HEK293T (cell line): ENCODE results near the gene SMPX.
A peak's percentile ranks its signal among the peaks of the same experiment; 100 is the strongest.

ENCODE experiments used
- CTCF ChIA-PET: fragments of 350-600 bp; formaldehyde crosslinking; extraction: SDS; loops from one replicate; lab custom pipeline; 2021; ENCODE audit warnings: antibody characterized with exemption, inconsistent platforms; lab: Yijun Ruan, JAX
- POLR2A ChIA-PET: fragments of 350-600 bp; formaldehyde crosslinking; extraction: SDS; loops from one replicate; lab custom pipeline; 2020; ENCODE audit warnings: antibody characterized with exemption, inconsistent platforms; lab: Yijun Ruan, JAX
- DNase-seq: peaks from one replicate; pipeline ENCODE4 v3.0.0; 2012; ENCODE audit warnings: mixed read lengths; ENCODE audit errors: extremely low spot score
- ARNT ChIP-seq: fragments of 450-650 bp; IDR thresholded peaks from 2 replicates; pipeline ENCODE4 v1.6.1; 2017; ENCODE audit warnings: mild to moderate bottlenecking
- BHLHE40 ChIP-seq: fragments of 450-650 bp; IDR thresholded peaks from 2 replicates; pipeline ENCODE4 v1.6.1; 2016; ENCODE audit warnings: mild to moderate bottlenecking, moderate library complexity, borderline replicate concordance
- CTBP1 ChIP-seq: fragments of 450-650 bp; IDR thresholded peaks from 2 replicates; pipeline ENCODE4 v1.6.1; 2016; ENCODE audit warnings: borderline replicate concordance
- ELF4 ChIP-seq: fragments of 450-650 bp; IDR thresholded peaks from 2 replicates; pipeline ENCODE4 v1.6.1; 2017; ENCODE audit warnings: antibody characterized with exemption
- FOXA1 ChIP-seq: fragments of 450-650 bp; IDR thresholded peaks from 2 replicates; pipeline ENCODE4 v1.6.1; 2016; ENCODE audit warnings: mild to moderate bottlenecking
- FOXK2 ChIP-seq: fragments of 450-650 bp; IDR thresholded peaks from 2 replicates; pipeline ENCODE4 v1.6.1; 2016; ENCODE audit warnings: mild to moderate bottlenecking
- FOXM1 ChIP-seq: fragments of 450-650 bp; IDR thresholded peaks from 2 replicates; pipeline ENCODE4 v1.6.1; 2017; ENCODE audit warnings: mild to moderate bottlenecking, borderline replicate concordance
- HDGF ChIP-seq: fragments of 450-650 bp; IDR thresholded peaks from 2 replicates; pipeline ENCODE4 v1.6.1; 2017; ENCODE audit warnings: antibody characterized with exemption, borderline replicate concordance
- L3MBTL2 ChIP-seq: fragments of 450-650 bp; conservative IDR thresholded peaks from 2 replicates; pipeline ENCODE4 v1.6.1; 2016; ENCODE audit warnings: mild to moderate bottlenecking
- LEF1 ChIP-seq: fragments of 450-650 bp; IDR thresholded peaks from 2 replicates; pipeline ENCODE4 v1.6.1; 2017; ENCODE audit warnings: mild to moderate bottlenecking, borderline replicate concordance
- NFRKB ChIP-seq: fragments of 450-650 bp; IDR thresholded peaks from 2 replicates; pipeline ENCODE4 v1.6.1; 2016; ENCODE audit warnings: mild to moderate bottlenecking, moderate library complexity
- SP1 ChIP-seq: fragments of 450-650 bp; IDR thresholded peaks from 2 replicates; pipeline ENCODE4 v1.6.1; 2017
- SUZ12 ChIP-seq: fragments of 450-650 bp; IDR thresholded peaks from 2 replicates; pipeline ENCODE4 v1.6.1; 2016; ENCODE audit warnings: mild to moderate bottlenecking
- TARDBP ChIP-seq: fragments of 450-650 bp; IDR thresholded peaks from 2 replicates; pipeline ENCODE4 v1.6.1; 2016
- ZNF384 ChIP-seq: fragments of 450-650 bp; IDR thresholded peaks from 2 replicates; pipeline ENCODE4 v1.6.1; 2016
- TF ChIP-seq, protein P1 (sequence below): fragments of 450-650 bp; IDR thresholded peaks from 2 replicates; pipeline ENCODE4 v1.6.1; 2016

The SMPX gene

DNA sequence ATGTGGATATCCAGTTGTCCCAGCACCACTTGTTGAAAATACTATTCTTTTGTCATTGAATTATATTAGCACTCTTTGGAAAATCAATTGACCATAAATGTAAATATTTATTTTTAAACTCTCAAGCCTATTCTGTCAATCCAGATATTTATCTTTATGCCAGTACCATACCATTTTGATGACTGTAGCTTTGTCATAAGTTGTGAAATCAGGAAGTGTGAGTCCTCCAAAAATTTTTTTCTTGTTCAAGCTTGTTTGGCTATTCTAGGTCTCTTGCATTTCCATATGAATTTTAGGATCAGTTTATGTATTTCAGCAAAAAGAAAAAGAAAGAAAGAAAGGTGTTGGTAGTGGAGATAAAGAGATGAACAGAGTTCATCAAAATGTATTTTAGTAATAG is 8.2 kb upstream of the SMPX start:
- TF ChIP-seq FOXA1 = no peak
- TF ChIP-seq L3MBTL2 = no peak
- TF ChIP-seq CTBP1 = no peak
- TF ChIP-seq BHLHE40 = no peak
- no peak for TF ChIP-seq NFRKB
- TF ChIP-seq ARNT = no peak
- TF ChIP-seq, protein P1, sequence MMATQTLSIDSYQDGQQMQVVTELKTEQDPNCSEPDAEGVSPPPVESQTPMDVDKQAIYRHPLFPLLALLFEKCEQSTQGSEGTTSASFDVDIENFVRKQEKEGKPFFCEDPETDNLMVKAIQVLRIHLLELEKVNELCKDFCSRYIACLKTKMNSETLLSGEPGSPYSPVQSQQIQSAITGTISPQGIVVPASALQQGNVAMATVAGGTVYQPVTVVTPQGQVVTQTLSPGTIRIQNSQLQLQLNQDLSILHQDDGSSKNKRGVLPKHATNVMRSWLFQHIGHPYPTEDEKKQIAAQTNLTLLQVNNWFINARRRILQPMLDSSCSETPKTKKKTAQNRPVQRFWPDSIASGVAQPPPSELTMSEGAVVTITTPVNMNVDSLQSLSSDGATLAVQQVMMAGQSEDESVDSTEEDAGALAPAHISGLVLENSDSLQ = no peak
- TF ChIP-seq SUZ12 = no peak
- no peak for TF ChIP-seq FOXK2
- no peak for TF ChIP-seq HDGF
- no peak for TF ChIP-seq SP1
- no peak for TF ChIP-seq TARDBP
- no peak for TF ChIP-seq LEF1
- TF ChIP-seq ELF4 = no peak
- TF ChIP-seq ZNF384 = no peak
- no peak for TF ChIP-seq FOXM1
- POLR2A ChIA-PET = no interaction called here
- DNase-seq = no peak
- CTCF ChIA-PET = no interaction called here

DNA sequence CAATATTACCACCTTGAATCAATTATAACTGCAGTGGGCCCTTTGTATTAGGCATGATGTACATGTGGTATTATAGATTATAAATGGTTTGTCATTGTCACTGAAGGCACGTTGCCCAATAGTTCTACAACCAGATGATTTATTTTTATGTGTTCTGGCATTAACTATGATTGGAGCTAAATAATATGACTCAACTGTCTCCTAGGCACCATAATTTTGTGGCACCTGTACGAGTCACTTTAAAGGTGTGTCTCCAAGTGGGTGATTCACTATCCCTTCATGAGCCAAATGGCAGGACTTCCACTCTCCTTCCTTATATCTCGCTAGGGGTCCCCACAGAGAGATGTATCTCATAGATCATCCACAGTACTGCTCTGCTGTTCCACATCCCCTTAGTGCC is 6.1 kb upstream of the SMPX start:
- no peak for TF ChIP-seq CTBP1
- no peak for TF ChIP-seq FOXK2
- no peak for TF ChIP-seq NFRKB
- TF ChIP-seq SUZ12 = no peak
- TF ChIP-seq ELF4 = no peak
- no peak for TF ChIP-seq SP1
- CTCF ChIA-PET = interaction anchor here (0.7 kb wide), 1 partner anchor 14 kb away, joined by 3 read pairs; no protein-coding TSS in a partner anchor
- no peak for DNase-seq
- POLR2A ChIA-PET = no interaction called here

DNA sequence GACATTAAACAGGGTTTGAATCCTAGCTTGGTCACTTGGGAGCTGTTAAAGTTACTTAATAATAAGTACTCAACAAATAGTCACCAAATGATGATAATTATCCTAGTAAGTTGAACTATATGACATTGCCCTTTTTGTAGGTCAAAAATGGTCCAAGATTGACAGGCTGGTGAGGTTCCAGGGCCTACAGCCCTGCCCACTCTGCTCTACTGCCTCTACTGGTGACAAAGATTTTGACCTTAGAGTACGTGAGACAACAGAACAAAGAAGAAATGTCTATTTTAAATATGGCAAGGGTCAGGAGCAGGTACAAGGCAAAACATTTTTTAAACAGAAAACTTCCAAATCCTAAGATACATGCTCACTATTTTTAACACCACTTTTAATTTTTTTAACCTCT is 572 bp upstream of the SMPX start:
- TF ChIP-seq FOXK2 (no peak), HDGF (no peak), BHLHE40 (no peak)
- TF ChIP-seq, protein P1 = peak; percentile 23; the same call in 1 of the 2 replicates

DNA sequence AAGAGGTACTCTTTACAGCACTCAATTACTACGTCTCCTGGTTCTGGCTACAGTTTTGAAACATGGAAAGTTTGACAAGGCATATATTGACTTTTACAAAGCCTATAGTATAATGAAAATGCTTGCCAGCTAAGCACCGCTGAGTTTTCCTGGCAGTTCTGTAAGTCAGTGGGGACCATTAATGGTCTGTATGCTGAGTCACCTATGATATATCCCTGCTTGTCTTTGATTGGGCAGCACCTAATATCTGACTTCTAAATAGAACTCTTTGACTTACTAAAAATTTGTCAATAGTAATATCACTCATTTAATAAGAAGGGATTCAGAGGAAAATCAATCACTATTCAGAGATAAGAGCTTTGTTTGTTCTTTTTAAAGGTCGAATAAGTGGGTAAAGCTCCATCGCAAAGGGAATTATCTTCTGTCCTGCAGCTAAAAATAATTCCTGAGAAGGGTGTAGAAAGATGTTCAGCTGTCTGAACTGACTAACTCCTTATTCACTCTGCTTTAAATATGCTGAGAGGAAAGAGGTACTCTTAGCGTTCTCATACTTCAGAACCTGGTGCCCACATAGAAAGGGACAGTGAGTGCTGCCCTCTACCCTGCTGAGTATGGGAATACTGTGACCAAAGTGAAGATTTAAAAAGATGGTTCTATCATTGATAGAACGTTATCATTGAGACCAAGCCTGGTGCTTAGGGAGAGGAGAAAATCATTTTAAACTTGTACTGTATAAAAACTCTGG is 959 bp downstream of the SMPX start:
- ChIA-PET CTCF (interaction anchor here (0.9 to 1.4 kb wide), 2 partner anchors 10 to 68 kb away, joined by 3 to 7 read pairs; no protein-coding TSS in a partner anchor), POLR2A (no interaction called here)
- TF ChIP-seq TARDBP = no peak
- TF ChIP-seq, protein P1 = no peak
- no peak for TF ChIP-seq SP1
- no peak for TF ChIP-seq BHLHE40
- TF ChIP-seq FOXK2 = no peak
- TF ChIP-seq SUZ12 = no peak
- TF ChIP-seq L3MBTL2 = no peak
- no peak for TF ChIP-seq ZNF384
- TF ChIP-seq LEF1 = no peak
- no peak for TF ChIP-seq FOXA1
- no peak for TF ChIP-seq CTBP1
- TF ChIP-seq NFRKB = no peak
- TF ChIP-seq ARNT = no peak
- DNase-seq = no peak

More for the DNA sequence above, 572 bp upstream of the SMPX start:
- ChIA-PET CTCF (interaction anchor here (0.7 to 0.9 kb wide), 2 partner anchors 8 to 1515 kb away, joined by 3 to 4 read pairs; no protein-coding TSS in a partner anchor), POLR2A (no interaction called here)
- no peak for DNase-seq

DNA sequence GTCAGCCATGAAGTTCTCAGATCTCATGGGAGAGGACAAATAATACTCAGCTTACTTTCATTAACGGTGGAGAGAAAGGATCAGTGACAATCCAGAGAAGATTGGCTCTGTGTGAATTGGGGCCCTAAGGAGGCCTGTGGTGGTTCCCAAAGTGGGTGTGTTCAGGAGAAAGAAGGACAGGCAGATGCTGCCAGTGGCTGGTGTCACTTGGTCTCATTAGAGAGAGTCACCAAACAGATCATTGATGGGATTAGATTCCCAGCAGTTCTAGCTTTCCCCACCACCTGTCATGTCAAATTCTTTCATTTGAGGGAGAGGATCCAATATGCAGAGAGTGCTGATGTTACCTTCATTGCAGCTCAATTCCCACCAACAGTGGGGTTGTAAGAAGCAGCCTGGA is 8.0 kb downstream of the SMPX start:
- DNase-seq = no peak
- no peak for TF ChIP-seq L3MBTL2
- no peak for TF ChIP-seq TARDBP
- TF ChIP-seq, protein P1 = no peak
- TF ChIP-seq SP1 = no peak
- TF ChIP-seq CTBP1 = no peak
- TF ChIP-seq FOXK2 = no peak
- TF ChIP-seq HDGF = no peak
- no peak for TF ChIP-seq NFRKB
- no peak for TF ChIP-seq LEF1
- no peak for TF ChIP-seq ARNT
- POLR2A ChIA-PET = no interaction called here
- CTCF ChIA-PET = interaction anchor here (0.6 to 0.9 kb wide), 2 partner anchors 8 to 14 kb away, joined by 3 to 4 read pairs; partner anchors contain the start of gene SMPX

DNA sequence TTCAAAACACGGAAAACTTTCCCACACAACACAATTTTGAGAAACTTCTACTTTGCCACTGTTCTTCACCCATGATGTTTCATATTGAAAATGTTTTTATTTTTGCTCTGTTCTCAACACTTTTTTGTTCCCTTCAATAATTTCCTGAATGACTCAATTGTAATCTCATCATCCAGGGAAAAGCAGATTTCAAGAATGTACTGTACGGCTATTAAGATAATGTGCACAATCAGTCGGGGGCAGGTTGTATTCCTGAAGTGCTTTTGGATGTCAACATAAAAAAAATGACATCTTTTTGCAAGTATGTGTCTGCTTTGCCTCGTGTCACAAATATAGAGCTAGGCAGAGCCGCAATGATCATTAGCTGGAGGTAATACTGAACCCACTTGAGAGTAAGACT is 9.7 kb downstream of the SMPX start:
- CTCF ChIA-PET = interaction anchor here (1.1 to 2.9 kb wide), 2 partner anchors 9 to 88 kb away, joined by 3 to 7 read pairs; partner anchors contain the start of gene SMPX
- POLR2A ChIA-PET = no interaction called here
- DNase-seq = no peak
- no peak for TF ChIP-seq HDGF
- TF ChIP-seq FOXK2 = no peak
- no peak for TF ChIP-seq BHLHE40
- TF ChIP-seq ZNF384 = no peak
- TF ChIP-seq ARNT = no peak
- TF ChIP-seq L3MBTL2 = no peak
- TF ChIP-seq ELF4 = no peak
- no peak for TF ChIP-seq SP1
- TF ChIP-seq TARDBP = no peak
- no peak for TF ChIP-seq CTBP1
- TF ChIP-seq FOXA1 = no peak
- no peak for TF ChIP-seq LEF1
- TF ChIP-seq, protein P1 = no peak
- TF ChIP-seq NFRKB = no peak
- TF ChIP-seq FOXM1 = no peak
- TF ChIP-seq SUZ12 = no peak
